Measurements from ENCODE around the gene SHANK2. TPM values are rescaled to one million over a fixed set of nuclear protein-coding genes. Genes with fewer than 3 reads are reported as not detected.

The SHANK2 gene
- total RNA-seq, 3 donors from 2014 or later, result 25.8 to 58.0 (median 38.7) TPM

DNA sequence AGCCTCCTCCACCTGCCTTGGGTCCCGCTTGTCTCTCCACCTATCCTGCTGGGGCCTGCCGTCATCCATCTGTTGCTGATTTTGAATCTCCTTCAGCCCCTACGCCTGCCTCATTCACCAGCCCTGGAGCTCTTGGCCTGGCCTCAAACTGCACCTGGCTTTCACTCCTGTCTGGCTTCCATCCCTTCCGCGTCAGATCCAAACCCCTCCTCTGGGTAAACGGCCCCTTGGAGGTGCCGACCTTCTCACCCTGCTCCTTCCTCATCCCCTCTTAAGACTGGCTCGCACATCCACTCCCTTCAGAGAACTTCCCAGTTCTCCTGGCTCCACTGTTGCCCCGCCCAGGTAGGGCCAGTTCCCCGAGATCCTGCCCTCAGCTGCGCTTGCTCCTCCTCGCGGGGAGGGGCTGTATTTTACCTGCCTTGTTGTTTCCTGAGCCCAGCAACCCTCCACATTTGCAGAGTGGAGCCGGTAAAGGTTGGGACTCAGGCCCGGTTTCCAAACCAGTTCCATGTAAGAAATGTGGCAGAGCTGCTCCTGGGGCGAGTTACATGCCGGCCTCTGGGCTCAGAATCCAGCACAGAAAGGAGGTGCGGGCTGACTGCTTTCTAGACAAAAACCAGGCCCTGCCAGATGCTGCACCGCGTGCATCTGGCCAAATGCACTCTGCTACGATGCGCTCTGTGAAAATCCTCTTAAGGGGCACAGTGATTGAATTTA is 13.9 kb upstream of the SHANK2 start:
- no peak overlapping the region for H3K4me3 ChIP-seq
- intact Hi-C loops (cut with DNase I, micrococcal nuclease), result no loop called here
- peaks cover 13% of the 10 kb centered on the region for H3K4me1 ChIP-seq (ENCODE audit: low read depth)
- ATAC-seq, result peak; percentile 94
- no peaks in the 10 kb centered on the region for H3K9me3 ChIP-seq
- no peaks in the 10 kb centered on the region for H3K36me3 ChIP-seq (ENCODE audit: low read depth)
- TF ChIP-seq, protein P1, sequence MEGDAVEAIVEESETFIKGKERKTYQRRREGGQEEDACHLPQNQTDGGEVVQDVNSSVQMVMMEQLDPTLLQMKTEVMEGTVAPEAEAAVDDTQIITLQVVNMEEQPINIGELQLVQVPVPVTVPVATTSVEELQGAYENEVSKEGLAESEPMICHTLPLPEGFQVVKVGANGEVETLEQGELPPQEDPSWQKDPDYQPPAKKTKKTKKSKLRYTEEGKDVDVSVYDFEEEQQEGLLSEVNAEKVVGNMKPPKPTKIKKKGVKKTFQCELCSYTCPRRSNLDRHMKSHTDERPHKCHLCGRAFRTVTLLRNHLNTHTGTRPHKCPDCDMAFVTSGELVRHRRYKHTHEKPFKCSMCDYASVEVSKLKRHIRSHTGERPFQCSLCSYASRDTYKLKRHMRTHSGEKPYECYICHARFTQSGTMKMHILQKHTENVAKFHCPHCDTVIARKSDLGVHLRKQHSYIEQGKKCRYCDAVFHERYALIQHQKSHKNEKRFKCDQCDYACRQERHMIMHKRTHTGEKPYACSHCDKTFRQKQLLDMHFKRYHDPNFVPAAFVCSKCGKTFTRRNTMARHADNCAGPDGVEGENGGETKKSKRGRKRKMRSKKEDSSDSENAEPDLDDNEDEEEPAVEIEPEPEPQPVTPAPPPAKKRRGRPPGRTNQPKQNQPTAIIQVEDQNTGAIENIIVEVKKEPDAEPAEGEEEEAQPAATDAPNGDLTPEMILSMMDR (IDR thresholded peaks at IDR 0.05), result no peak
- DNase-seq, result peak; percentile 77 to 86 (median 79)

DNA sequence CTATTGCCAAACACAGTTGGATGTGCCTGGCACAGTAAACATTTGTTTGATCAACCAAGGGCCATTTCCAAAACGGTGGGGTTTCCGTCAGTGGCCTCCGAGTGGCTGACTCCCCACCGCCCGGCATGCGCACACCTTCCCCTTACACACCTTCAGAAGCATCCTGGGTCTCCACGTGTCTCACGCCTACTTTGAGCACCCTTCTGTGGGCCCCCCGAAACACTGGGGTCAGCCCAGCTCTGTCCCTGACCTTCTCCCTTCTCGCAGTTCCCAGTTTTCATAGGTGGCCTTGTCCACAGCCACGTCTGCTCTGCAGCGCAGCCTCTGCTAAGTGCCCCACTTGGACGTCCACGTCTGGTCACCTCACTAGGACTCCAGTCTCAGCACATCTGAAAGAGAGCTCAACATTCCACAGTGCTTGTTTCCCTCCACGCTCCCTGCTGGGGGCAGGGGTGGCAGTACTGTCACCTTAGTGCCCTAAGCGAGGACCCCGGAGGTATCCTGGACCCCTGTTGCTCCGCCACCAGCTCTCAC is 13.2 kb upstream of the SHANK2 start:
- Histone ChIP-seq H3K4me3 (no peak overlapping the region), H3K9me3 (no peaks in the 10 kb centered on the region), H3K4me1 (ENCODE audit: low read depth) (peaks cover 13% of the 10 kb centered on the region), H3K36me3 (ENCODE audit: low read depth) (no peaks in the 10 kb centered on the region)
- TF ChIP-seq, protein P1 (IDR thresholded peaks at IDR 0.05), result no peak
- ATAC-seq (no peak), DNase-seq (no peak)
- intact Hi-C loops (cut with DNase I, micrococcal nuclease), result no loop called here

DNA sequence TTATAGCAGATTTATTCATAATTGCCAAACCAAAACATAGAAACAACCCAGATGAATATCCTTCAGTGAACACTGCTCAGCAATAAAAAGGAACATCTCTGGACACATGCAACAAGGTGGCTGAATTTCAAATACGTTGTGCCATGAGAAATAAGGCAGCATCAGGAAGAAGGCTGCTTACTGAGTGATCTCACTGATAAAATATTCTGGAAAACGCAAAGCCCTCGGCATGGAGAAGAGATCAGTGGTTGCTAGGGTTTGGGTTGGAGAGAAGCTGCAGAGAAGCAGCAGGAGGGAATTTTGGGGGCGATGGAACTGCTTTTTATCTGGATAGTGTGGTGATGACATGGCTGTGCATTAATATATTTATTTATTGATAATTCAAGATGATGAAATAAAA is 11.0 kb upstream of the SHANK2 start:
- ATAC-seq, result no peak
- H3K4me1 ChIP-seq (ENCODE audit: low read depth), result peaks cover 6% of the 10 kb centered on the region
- intact Hi-C loops (cut with DNase I, micrococcal nuclease), result no loop called here

DNA sequence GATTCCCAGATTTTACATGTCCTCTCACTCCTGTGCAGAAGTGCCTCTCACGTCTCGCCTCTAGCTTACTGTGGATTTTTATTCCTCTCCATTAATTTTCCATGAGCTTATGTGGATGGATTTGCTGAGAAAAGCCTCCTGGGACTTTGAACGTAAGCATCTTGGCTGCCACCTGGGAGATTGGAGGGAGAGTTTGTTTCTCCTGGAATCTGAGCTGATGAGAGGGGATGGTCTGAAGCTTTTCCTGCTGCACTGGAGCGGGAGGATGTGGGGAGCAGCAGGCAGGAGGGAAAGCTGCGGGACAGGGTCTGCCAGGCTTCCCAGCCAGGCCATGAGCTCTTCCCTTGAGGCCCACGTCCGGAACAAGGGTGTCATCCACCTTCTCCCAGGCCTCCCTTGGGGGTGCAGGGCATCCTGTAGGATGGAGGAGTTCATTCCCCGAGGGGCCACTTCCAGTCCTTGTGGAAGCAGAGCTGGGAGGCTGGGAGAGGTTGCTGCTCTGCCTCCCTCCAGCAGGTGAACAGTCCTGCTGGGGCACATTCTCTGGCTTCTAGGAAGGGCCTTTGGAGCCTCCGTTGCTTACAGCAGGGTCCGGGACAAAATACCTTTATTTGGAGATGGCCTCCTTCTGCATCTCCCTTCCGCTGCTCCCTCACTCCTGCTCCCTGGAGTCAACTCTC is 3.6 kb upstream of the SHANK2 start:
- DNase-seq, result no peak
- intact Hi-C loops (cut with DNase I, micrococcal nuclease), result no loop called here
- Histone ChIP-seq H3K36me3 (ENCODE audit: low read depth) (no peaks in the 10 kb centered on the region), H3K9me3 (peaks cover 4% of the 10 kb centered on the region), H3K4me1 (ENCODE audit: low read depth) (no peaks in the 10 kb centered on the region), H3K4me3 (no peak overlapping the region)
- ATAC-seq, result no peak
- TF ChIP-seq, protein P1 (IDR thresholded peaks at IDR 0.05), result no peak

More for the DNA sequence above, 11.0 kb upstream of the SHANK2 start:
- H3K36me3 ChIP-seq (ENCODE audit: low read depth), result no peaks in the 10 kb centered on the region
- no peak for DNase-seq
- TF ChIP-seq, protein P1 (IDR thresholded peaks at IDR 0.05), result no peak
- H3K4me3 ChIP-seq, result no peak overlapping the region
- H3K9me3 ChIP-seq, result peaks cover 1% of the 10 kb centered on the region

DNA sequence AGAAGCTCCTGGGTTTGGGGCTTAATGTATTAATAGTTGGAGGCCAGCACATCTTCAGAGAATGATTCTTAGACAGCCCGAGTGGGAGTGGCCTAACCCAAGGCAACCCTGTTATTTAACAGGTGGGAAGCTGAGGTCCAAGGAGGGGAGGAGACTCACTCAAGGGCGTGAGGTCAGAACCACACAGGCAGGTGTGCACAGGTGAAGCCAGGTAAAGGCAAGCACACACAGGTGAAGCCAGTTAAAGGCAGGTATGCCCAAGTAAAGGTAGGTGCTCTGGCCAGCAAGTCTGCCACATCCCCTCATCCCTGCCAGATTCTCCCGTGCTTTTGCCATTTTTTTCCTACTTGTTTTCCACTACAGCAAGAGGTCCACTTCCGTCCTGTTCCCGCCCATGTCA is 2.9 kb upstream of the SHANK2 start:
- Histone ChIP-seq H3K4me3 (no peak overlapping the region), H3K4me1 (ENCODE audit: low read depth) (no peaks in the 10 kb centered on the region), H3K9me3 (peaks cover 4% of the 10 kb centered on the region), H3K36me3 (ENCODE audit: low read depth) (no peaks in the 10 kb centered on the region)
- ATAC-seq (peak; percentile 24), DNase-seq (peak in 1 of 3 donors; percentile 46)
- intact Hi-C loops (cut with DNase I, micrococcal nuclease), result no loop called here
- TF ChIP-seq, protein P1 (IDR thresholded peaks at IDR 0.05), result no peak
